ENCODE results near the gene TNIP1.

TNIP1 gene

DNA sequence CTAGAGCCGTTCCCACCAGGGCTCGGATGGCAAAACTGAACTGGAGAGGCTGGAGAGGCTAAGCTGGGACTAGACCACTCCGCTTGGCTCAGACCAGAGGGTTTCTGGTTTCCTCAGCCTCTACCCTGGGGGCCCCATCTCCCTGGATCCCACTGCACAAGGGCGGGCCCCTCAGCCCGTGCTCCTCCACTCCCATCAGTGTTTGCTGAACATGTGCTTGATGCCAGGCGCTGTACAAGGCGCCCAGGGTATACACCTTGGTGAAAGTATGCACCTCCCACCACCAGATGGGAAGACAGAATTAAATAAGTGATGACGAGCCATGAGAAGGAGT, 42.5 kb downstream of the TNIP1 start:
- Histone ChIP-seq H3K9ac (ENCODE audit: low read length) (no peak overlapping the region), H3K36me3 (ENCODE audit: control insufficient read depth, insufficient read depth, low read length) (peaks cover 66% of the 10 kb centered on the region), H3K27ac (ENCODE audit: low read depth, low read length) (peak overlapping the region; percentile 45), H3K27me3 (ENCODE audit: control insufficient read depth, insufficient read depth, low read length) (no peaks in the 10 kb centered on the region), H3K4me1 (ENCODE audit: control insufficient read depth, insufficient read depth, low read length) (peaks cover 13% of the 10 kb centered on the region), H3K4me3 (ENCODE audit: low read length) (no peak overlapping the region)

DNA sequence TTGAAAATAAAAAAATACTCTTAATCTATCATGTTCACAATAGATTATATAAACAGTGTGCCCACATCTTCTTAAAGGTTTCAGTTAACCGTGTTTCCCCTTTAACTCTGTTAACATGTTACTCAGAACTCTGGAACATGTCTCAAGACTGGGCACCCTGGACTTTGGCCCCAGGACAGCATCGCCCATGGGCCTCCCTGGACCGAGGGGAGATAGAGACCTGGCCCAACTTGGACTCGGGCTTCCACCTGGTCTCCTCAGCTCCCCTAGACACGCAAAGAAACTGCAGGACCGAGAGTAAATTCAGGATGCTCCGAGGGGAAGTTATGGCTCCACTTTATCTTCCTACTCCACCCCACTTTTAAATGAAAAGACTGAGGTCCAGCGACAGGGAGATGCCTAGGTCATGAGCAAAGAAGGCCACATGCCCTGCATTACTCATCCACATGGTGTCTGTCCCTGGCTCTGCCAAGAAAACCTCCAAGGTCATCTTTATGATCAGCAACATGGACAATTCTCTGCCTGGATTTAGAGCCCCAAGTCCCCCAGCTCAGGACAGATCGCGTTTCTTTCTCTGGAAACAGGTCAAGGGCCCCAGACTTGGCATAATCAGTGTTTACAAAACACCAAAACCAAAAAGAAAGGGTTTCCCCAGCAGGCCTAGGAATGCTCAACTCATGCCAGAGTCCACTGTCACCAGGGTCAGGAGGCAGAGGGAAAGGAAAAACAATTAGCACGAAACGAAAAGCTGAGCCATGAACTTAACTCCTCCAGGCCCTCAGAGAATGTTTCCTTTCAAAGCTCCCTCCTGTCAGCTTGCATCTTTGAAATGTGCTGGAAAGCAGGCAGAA, 43.0 kb downstream of the TNIP1 start:
- Histone ChIP-seq H3K4me3 (ENCODE audit: low read length) (no peak overlapping the region), H3K36me3 (ENCODE audit: control insufficient read depth, insufficient read depth, low read length) (peaks cover 64% of the 10 kb centered on the region), H3K27me3 (ENCODE audit: control insufficient read depth, insufficient read depth, low read length) (no peaks in the 10 kb centered on the region), H3K9ac (ENCODE audit: low read length) (no peak overlapping the region), H3K27ac (ENCODE audit: low read depth, low read length) (peak overlapping the region; percentile 45), H3K4me1 (ENCODE audit: control insufficient read depth, insufficient read depth, low read length) (peaks cover 13% of the 10 kb centered on the region)

DNA sequence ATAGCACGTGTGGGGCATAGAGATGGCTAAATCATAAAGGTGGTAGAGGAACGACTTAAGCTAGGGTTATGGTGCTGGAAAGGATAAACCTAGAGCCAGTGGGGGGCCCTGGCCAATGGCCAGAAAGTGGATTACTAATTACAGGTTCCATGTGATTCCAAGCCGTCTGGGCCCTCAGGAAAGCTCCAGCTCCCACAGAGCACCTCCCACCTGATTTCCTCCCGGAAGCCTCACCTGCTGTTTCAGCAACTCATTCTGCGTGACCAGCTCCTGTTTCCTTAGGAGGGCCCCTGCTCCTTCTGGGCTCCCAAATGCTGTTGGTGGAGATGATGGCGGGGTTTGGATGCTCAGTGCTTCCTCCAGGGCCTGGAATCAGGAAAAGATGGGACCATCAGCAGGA, 44.3 kb downstream of the TNIP1 start:
- Histone ChIP-seq H3K27me3 (ENCODE audit: control insufficient read depth, insufficient read depth, low read length) (no peaks in the 10 kb centered on the region), H3K27ac (ENCODE audit: low read depth, low read length) (no peak overlapping the region), H3K4me3 (ENCODE audit: low read length) (no peak overlapping the region), H3K36me3 (ENCODE audit: control insufficient read depth, insufficient read depth, low read length) (peaks cover 67% of the 10 kb centered on the region), H3K9ac (ENCODE audit: low read length) (no peak overlapping the region), H3K4me1 (ENCODE audit: control insufficient read depth, insufficient read depth, low read length) (peaks cover 13% of the 10 kb centered on the region)

GRCh38 chr5:151034422-151035379, 46.1 kb downstream of the TNIP1 start:
- Histone ChIP-seq H3K9ac (ENCODE audit: low read length) (no peak overlapping the region), H3K4me3 (ENCODE audit: low read length) (no peak overlapping the region), H3K36me3 (ENCODE audit: control insufficient read depth, insufficient read depth, low read length) (peaks cover 61% of the 10 kb centered on the region), H3K27ac (ENCODE audit: low read depth, low read length) (no peak overlapping the region), H3K4me1 (ENCODE audit: control insufficient read depth, insufficient read depth, low read length) (peaks cover 17% of the 10 kb centered on the region), H3K27me3 (ENCODE audit: control insufficient read depth, insufficient read depth, low read length) (no peaks in the 10 kb centered on the region)

- Histone ChIP-seq H3K4me1 (ENCODE audit: control insufficient read depth, insufficient read depth, low read length) (peaks cover 14% of the 10 kb centered on the region), H3K27ac (ENCODE audit: low read depth, low read length) (no peak overlapping the region), H3K9ac (ENCODE audit: low read length) (no peak overlapping the region), H3K27me3 (ENCODE audit: control insufficient read depth, insufficient read depth, low read length) (no peaks in the 10 kb centered on the region), H3K36me3 (ENCODE audit: control insufficient read depth, insufficient read depth, low read length) (peaks cover 63% of the 10 kb centered on the region), H3K4me3 (ENCODE audit: low read length) (no peak overlapping the region)
Observed at GRCh38 chr5:151033217-151033934, 47.5 kb downstream of the TNIP1 start.

DNA sequence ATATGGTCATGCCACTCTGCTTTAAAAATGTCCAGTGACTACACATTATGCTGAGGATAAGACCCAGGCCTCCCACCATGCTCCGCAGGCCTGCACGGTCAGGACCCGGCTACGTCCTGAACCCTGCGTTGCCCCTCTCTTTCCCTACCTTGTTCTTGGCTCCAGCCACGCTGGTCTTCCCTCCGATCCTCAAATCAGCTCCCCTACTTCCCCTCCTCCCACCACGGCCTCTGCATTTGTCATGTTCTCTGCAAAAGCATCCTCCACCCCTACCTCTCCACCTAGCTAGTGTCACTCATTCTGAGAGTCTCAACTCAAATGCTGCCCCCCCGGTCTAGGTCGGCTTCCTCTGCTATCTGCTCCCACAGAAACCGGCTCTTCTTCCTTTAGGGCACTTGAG, 49.3 kb downstream of the TNIP1 start:
- H3K4me1 ChIP-seq (ENCODE audit: control insufficient read depth, insufficient read depth, low read length) = peaks cover 9% of the 10 kb centered on the region
- no peak overlapping the region for H3K9ac ChIP-seq (ENCODE audit: low read length)
- no peak overlapping the region for H3K4me3 ChIP-seq (ENCODE audit: low read length)
- H3K36me3 ChIP-seq (ENCODE audit: control insufficient read depth, insufficient read depth, low read length) = peaks cover 71% of the 10 kb centered on the region
- no peaks in the 10 kb centered on the region for H3K27me3 ChIP-seq (ENCODE audit: control insufficient read depth, insufficient read depth, low read length)
- no peak overlapping the region for H3K27ac ChIP-seq (ENCODE audit: low read depth, low read length)

- Histone ChIP-seq H3K27me3 (ENCODE audit: control insufficient read depth, insufficient read depth, low read length) (no peaks in the 10 kb centered on the region), H3K4me3 (ENCODE audit: low read length) (no peak overlapping the region), H3K36me3 (ENCODE audit: control insufficient read depth, insufficient read depth, low read length) (peaks cover 66% of the 10 kb centered on the region), H3K27ac (ENCODE audit: low read depth, low read length) (peak overlapping the region; percentile 60), H3K9ac (ENCODE audit: low read length) (no peak overlapping the region), H3K4me1 (ENCODE audit: control insufficient read depth, insufficient read depth, low read length) (peaks cover 9% of the 10 kb centered on the region)
Observed at GRCh38 chr5:151030379-151030778, 50.5 kb downstream of the TNIP1 start.

GRCh38 chr5:151030056-151030336, 50.8 kb downstream of the TNIP1 start:
- H3K4me3 ChIP-seq (ENCODE audit: low read length) = no peak overlapping the region
- H3K27ac ChIP-seq (ENCODE audit: low read depth, low read length) = peak overlapping the region; percentile 60
- H3K4me1 ChIP-seq (ENCODE audit: control insufficient read depth, insufficient read depth, low read length) = peaks cover 9% of the 10 kb centered on the region
- H3K27me3 ChIP-seq (ENCODE audit: control insufficient read depth, insufficient read depth, low read length) = no peaks in the 10 kb centered on the region
- no peak overlapping the region for H3K9ac ChIP-seq (ENCODE audit: low read length)
- H3K36me3 ChIP-seq (ENCODE audit: control insufficient read depth, insufficient read depth, low read length) = peaks cover 62% of the 10 kb centered on the region

GRCh38 chr5:151029179-151030055, 51.4 kb downstream of the TNIP1 start:
- Histone ChIP-seq H3K4me1 (ENCODE audit: control insufficient read depth, insufficient read depth, low read length) (peaks cover 9% of the 10 kb centered on the region), H3K27me3 (ENCODE audit: control insufficient read depth, insufficient read depth, low read length) (no peaks in the 10 kb centered on the region), H3K27ac (ENCODE audit: low read depth, low read length) (peak overlapping the region; percentile 60), H3K36me3 (ENCODE audit: control insufficient read depth, insufficient read depth, low read length) (peaks cover 56% of the 10 kb centered on the region), H3K4me3 (ENCODE audit: low read length) (no peak overlapping the region), H3K9ac (ENCODE audit: low read length) (no peak overlapping the region)

DNA sequence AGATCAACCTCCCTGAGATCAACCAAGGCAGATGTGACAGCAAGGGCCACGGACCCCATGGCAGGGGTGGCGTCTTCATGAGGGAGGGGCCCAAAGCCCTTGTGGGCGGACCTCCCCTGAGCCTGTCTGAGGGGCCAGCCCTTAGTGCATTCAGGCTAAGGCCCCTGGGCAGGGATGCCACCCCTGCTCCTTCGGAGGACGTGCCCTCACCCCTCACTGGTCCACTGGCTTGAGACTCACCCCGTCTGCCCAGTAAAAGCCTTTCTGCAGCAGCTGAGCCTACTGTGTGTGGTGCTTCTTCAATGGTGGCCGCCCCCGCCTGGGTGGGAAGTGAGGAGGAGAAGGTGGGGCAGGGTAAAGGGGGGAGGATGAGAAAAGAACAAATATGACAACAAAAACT, 52.1 kb downstream of the TNIP1 start:
- H3K4me1 ChIP-seq (ENCODE audit: control insufficient read depth, insufficient read depth, low read length) = peaks cover 9% of the 10 kb centered on the region
- no peak overlapping the region for H3K27ac ChIP-seq (ENCODE audit: low read depth, low read length)
- H3K4me3 ChIP-seq (ENCODE audit: low read length) = no peak overlapping the region
- peaks cover 49% of the 10 kb centered on the region for H3K36me3 ChIP-seq (ENCODE audit: control insufficient read depth, insufficient read depth, low read length)
- H3K27me3 ChIP-seq (ENCODE audit: control insufficient read depth, insufficient read depth, low read length) = no peaks in the 10 kb centered on the region
- H3K9ac ChIP-seq (ENCODE audit: low read length) = no peak overlapping the region

DNA sequence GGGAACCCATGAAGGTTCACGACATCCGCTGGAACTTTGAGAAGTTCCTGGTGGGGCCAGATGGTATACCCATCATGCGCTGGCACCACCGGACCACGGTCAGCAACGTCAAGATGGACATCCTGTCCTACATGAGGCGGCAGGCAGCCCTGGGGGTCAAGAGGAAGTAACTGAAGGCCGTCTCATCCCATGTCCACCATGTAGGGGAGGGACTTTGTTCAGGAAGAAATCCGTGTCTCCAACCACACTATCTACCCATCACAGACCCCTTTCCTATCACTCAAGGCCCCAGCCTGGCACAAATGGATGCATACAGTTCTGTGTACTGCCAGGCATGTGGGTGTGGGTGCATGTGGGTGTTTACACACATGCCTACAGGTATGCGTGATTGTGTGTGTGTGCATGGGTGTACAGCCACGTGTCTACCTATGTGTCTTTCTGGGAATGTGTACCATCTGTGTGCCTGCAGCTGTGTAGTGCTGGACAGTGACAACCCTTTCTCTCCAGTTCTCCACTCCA, 52.8 kb downstream of the TNIP1 start:
- Histone ChIP-seq H3K9ac (ENCODE audit: low read length) (no peak overlapping the region), H3K4me1 (ENCODE audit: control insufficient read depth, insufficient read depth, low read length) (peaks cover 9% of the 10 kb centered on the region), H3K36me3 (ENCODE audit: control insufficient read depth, insufficient read depth, low read length) (peaks cover 44% of the 10 kb centered on the region), H3K4me3 (ENCODE audit: low read length) (no peak overlapping the region), H3K27ac (ENCODE audit: low read depth, low read length) (no peak overlapping the region), H3K27me3 (ENCODE audit: control insufficient read depth, insufficient read depth, low read length) (no peaks in the 10 kb centered on the region)

All from rectal smooth muscle tissue (tissue), 1 donor.